Neural progenitor cell (in vitro differentiated cells): ENCODE results near the gene DYNLRB1.

ENCODE experiments used
- EZH2phosphoT487 ChIP-seq: fragments of 200-600 bp; sonication (generic); IDR thresholded peaks from 2 replicates; pipeline ENCODE4 v1.6.1; 2017; ENCODE audit warnings: antibody characterized with exemption
- TF ChIP-seq, protein P1 (sequence below): fragments of 200-600 bp; sonication (generic); IDR thresholded peaks from 2 replicates; pipeline ENCODE4 v1.5.1; 2017; ENCODE audit warnings: antibody characterized with exemption, mild to moderate bottlenecking

DNA sequence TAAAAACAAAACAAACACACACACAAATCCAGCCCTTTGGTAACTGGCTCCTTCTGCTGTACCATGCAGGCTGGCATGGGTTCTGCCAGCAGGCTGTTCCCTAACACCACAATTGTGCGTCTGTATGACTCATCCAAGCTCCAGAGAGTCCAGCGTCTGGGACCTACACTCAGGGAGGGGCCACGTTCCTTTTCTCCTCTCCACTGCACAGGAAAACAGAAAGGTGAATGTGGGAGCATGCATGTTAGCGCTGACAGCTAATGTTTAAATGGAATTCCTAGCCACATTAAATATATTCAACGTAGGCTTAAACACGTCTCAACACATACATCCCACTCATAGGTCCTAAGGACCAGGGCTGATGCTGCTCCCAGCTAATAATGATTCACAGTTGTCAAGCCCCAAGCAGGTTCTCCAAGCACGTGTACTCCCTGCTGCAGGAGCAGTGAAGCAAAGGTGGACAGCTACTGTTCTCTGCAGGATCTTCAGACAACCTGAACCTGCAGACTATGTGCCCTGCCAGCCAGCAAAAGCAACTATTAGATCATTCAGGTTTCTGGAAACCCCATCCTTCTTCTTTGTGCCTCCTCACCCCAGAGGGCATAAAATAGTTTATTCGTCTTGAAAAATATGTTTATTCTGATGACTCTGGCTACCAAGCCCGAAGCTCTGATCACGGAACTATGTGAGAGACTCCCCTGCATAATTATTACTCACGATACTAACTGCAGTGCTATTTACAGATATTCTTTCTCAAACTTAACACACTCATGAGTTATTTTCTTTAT is 63.2 kb downstream of the DYNLRB1 start:
- TF ChIP-seq, protein P1, sequence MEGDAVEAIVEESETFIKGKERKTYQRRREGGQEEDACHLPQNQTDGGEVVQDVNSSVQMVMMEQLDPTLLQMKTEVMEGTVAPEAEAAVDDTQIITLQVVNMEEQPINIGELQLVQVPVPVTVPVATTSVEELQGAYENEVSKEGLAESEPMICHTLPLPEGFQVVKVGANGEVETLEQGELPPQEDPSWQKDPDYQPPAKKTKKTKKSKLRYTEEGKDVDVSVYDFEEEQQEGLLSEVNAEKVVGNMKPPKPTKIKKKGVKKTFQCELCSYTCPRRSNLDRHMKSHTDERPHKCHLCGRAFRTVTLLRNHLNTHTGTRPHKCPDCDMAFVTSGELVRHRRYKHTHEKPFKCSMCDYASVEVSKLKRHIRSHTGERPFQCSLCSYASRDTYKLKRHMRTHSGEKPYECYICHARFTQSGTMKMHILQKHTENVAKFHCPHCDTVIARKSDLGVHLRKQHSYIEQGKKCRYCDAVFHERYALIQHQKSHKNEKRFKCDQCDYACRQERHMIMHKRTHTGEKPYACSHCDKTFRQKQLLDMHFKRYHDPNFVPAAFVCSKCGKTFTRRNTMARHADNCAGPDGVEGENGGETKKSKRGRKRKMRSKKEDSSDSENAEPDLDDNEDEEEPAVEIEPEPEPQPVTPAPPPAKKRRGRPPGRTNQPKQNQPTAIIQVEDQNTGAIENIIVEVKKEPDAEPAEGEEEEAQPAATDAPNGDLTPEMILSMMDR, result no peak
- no peak for TF ChIP-seq EZH2phosphoT487
